H4 (cell line): ENCODE measurements around the gene CADM2. TPM values are rescaled to one million over a fixed set of nuclear protein-coding genes. Genes with fewer than 3 reads are reported as not detected.
"Not testable (repeated sequence)": the region's sequence is repeated elsewhere in the genome, so short reads cannot be mapped to it uniquely, and the experiment has no call there.

Experiments used
- DNase-seq: peaks from one replicate; pipeline ENCODE4 v3.0.0-alpha.2; 2015; ENCODE audit warnings: low spot score
- total RNA-seq: library from RNA; depleted of rRNA; stranded (reverse); fragments of >200 nt; shearing (Covaris generic); gene quantifications from 2 replicates; pipeline ENCODE4 v1.2.3, GENCODE V29; 2014

CADM2 gene
- total RNA-seq, 1 experiment from 2014 or later, result not detected

DNA sequence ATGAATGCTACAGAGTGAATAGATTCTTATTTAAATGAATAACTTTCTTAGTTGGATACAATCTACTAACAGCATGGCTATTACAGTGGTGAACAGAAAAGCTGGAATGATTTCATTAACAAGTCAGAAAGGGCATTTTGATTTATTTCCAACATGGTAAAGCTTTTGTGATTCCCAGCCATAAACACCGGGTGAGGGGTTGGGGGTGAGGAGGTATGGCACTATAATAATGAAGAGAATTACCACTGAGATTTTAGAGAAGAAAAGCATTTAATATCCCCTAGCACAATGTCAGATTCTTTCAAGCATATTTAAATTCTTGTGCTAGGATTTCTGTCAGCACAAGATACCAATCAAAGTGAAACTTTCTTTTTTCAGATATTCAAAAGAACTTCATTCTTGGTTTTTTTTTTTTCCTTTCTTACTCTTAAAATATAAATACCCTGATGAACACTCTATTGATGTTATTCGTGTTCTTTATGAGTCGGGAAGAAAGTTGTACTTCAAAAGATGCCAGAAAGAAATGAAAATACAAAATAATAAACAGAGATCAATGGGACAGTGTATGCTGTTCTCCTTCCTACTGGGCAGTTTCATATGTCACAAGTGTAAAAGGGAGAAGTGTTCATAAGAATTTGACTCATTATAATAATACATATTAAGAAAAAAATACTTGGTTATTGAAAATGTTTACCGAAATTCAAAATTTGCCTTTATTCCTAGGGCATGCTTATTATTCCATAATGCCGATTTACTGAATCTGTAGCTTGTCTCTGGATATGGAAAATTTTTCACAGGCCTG is 522.8 kb downstream of the CADM2 start:
- no peak for DNase-seq

DNA sequence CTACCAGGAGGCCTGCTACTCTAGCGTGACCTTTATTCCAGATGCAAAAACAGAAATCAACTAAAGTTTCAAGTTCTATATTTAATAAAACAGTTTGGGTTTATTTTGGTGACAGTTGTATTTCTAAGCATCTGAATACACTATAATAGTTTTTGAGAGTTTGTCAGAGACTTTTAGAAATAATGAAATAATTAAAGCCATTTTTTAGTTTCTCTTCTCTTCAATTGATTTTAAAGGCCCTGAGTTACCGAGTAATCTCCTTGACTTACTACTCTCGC is 523.4 kb downstream of the CADM2 start:
- DNase-seq, result no peak

DNA sequence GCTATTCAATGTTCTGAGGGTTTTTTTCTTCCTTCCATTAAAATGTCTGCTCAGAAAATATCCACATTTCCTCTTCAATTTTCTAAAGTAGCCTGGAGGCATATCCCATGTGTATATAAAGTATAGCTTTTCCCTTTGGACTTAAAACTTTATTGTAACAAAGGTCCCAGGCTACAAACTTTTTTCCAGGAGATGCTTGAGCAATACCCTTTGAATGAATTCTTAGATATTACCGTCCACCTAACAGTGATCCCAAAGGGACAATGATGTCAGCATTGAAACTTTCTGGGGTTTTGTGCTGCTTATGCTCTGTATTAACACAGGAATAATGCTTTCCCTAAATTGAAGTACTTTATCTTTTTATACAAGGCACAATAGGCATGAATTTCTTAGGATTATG is 525.2 kb downstream of the CADM2 start:
- DNase-seq, result no peak

DNA sequence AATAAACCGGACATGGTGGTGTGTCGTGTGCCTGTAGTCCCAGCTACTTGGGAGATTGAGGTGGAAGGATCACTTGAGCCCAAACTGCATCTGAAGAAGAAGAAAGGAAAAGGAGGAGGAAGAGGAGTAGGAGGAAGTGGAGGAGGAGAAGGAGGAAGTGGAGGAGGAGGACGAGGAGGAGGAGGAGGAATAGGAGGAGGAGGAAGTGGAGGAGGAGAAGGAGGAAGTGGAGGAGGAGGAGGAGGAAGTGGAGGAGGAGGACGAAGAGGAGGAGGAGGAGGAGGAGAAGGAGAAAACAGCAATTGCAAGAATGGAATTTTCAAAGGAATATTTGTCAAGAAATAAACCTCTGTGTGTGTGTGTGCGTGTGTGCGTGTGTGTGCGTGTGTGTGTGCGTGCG is 528.6 kb downstream of the CADM2 start:
- DNase-seq, result no peak

DNA sequence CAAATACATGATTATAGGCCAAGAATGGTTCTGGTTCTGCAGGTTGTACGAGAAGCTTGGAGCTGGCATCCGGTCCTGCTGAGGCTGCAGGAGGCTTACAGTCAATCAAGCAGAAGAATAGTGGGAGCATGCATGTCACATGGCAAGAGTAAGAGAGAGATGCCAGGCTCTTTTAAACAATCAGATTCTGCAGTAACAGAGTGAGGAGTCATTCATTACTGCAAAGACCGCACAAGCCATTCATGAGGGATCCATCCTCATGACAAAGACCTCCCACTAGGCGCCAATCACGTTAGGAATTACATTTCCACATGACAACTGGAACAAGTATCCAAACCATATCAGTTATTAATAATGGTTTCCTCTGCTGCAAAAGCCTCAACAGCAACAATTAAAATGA is 536.8 kb downstream of the CADM2 start:
- no peak for DNase-seq

DNA sequence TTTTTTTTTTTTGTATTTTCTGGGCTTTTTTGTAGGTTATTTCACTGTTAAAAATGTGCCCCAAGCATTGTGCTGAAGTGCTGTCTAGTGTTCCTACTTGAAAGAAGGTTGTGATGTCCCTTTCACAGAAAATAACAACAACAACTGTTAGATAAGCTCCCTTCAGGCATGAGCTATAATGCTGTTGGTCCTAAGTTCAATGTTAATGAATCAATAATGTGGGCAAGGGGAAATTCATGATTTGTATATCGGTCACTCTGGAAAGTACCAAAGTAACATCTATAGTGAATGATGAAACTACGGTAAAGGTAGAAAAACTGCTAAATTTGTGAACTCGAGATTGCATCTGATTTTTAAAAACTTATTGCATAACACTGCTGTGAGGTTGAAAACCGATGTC is 539.4 kb downstream of the CADM2 start:
- DNase-seq, result no peak

DNA sequence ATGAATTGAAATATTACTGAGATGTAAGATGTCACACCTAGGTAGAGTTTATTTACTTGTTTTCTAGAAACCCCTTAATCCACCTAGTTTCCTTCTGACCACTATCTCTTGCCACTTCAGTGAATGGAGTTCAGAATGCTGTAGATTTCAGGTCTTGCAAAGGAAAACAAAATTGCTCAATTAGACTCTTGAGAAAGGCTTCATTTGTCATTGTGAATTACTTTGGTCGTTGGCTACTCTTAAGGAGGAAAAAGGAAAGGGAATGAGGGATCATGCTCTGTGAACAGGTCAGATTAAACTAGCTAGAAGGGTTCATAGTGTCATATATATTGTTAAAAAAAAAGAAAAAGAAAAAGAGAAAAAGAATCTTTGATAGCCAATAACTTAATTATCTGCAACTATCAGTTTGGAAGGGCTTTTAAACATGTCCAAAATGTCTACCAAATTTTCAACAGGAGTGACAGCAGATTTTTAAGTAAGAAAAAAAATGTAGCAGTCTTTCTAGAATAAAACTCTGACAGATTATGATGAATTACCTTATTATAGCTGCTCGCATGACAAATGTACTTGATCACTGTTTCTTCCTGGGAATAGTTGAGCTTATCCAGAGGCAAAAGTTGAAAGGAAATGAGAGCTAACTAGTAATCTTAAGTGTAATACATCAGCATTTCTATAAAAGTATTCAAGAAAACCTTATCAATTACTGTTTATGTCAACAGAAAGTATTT is 543.5 kb downstream of the CADM2 start:
- no peak for DNase-seq

DNA sequence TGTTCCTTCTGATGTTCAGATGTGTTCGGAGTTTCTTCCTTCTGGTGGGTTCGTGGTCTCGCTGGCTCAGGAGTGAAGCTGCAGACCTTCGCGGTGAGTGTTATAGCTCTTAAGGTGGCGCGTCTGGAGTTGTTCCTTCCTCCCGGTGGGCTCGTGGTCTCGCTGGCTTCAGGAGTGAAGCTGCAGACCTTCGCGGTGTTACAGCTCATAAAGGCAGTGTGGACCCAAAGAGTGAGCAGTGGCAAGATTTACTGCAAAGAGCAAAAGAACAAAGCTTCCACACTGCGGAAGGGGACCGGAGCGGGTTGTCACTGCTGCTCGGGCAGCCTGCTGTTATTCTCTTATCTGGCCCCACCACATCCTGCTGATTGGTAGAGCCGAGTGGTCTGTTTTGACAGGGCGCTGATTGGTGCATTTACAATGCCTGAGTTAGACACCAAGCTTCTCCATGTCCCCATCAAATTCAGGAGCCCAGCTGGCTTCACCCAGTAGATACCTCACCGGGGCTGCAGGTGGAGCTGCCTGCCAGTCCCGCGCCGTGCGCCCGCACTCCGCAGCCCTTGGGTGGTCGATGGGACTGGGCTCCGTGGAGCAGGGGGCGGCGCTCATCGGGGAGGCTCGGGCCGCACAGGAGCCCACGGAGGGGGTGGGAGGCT is 545.5 kb downstream of the CADM2 start:
- DNase-seq, result not testable (repeated sequence)

DNA sequence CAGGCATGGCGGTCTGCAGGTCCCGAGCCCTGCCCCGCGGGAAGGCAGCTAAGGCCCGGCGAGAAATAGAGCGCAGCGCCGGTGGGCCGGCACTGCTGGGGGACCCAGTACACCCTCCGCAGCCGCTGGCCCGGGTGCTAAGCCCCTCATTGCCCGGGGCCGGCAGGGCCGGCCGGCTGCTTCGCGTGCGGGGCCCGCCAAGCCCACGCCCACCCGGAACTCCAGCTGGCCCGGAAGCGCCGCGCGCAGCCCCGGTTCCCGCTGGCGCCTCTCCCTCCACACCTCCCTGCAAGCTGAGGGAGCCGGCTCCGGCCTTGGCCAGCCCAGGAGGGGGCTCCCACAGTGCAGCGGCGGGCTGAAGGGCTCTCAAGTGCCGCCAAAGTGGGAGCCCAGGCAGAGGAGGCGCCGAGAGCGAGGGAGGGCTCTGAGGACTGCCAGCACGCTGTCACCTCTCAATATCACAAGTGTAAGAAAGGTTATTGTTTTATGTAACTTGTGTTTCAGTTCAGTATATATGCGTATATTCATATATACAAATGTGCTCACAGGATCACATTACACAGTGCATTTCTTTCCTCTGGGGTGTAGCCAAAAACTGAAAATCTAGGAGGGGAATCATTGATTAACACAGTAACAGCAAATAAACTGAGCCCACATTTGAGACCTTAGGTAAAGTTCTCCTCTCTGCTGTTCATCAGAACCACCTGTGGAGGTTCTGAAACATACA is 546.2 kb downstream of the CADM2 start:
- not testable (repeated sequence) for DNase-seq

DNA sequence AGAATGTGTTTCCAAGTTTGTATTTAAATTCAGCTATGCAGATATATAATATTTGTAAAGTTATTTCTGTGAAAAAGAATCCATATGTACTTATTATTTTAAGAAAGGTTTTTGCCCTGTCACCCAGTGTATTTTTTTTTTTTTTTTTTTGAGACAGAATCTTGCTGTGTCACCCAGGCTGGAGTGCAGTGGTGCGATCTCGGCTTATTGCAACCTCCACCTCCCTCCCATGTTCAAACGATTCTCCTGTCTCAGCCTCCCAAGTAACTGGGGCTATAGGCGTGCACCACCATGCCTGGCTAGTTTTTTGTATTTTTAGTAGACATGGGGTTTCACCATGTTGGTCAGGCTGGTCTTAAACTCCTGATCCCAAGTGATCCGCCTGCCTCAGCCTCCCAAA is 548.3 kb downstream of the CADM2 start:
- not testable (repeated sequence) for DNase-seq

DNA sequence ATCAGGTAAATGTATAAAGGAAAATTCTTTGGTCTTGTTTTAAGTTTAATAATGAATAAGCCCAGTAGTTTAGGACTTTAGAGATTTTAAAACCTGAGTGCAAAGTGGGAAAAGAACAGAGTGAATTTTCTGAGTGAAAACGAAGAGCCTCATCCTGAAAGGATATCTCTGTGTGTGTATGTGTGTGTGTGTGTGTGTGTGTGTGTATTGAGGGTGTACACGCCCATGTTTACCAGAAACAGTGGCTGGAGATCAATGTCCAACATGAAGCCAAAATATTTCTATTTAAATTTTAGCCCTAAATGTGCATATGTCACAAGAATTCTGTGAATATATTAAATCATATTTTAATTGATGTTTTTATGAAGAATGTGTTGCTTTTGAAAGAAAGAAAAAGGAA is 549.9 kb downstream of the CADM2 start:
- no peak for DNase-seq

DNA sequence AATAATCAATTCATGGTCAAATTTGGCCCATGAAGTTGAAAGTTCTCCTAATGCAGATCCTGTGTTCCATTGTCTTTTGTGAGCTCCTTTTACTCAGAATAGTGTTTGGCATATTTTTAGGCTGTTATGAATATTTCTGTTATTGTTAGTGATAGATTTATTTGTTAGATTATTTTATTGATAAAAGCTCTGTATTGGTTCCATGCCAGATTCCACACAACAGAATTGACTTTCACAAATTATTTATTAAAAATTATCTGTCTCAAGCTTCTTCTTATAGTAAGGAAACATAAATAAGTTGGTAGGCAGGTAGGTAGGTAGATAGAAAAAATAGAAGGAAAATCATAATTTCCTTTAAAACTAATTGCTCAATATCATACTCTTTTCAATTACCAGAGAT is 557.4 kb downstream of the CADM2 start:
- DNase-seq, result no peak

DNA sequence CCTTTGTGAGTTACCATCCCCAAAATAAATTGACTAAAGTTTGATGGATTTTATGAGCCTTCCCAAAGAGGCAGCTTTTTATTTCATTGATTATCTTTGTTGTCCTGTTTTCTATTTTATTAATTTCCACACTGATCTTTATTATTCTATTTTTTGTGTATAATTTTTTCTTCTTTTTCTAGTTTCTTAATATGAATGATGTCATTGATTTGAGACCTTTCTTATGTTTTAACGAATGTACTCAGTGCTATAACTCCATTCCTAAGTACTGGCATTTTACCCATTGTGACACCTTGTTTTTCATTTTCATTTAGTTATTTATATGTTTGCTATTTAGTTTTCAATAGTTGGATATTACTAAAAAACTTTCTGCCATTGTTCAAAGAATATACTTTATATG is 565.3 kb downstream of the CADM2 start:
- DNase-seq, result no peak

DNA sequence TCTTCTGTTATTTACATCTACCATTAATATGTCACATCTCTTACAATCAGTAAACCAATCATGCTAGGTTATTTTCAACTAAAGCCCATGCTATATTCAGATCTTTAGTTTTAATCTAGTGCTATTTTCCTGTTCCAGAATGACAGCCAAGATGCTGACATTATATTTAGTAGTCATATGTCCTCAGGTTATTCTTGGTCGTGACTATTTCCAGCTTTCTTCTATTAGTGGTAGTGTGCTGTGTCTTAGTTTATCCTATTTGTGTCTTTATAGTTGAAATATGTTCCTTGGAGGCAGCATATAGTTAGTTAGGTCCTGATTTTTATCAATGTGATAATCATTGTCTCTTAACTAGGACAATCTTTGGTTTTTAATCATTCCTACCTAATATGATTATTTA is 566.5 kb downstream of the CADM2 start:
- no peak for DNase-seq

DNA sequence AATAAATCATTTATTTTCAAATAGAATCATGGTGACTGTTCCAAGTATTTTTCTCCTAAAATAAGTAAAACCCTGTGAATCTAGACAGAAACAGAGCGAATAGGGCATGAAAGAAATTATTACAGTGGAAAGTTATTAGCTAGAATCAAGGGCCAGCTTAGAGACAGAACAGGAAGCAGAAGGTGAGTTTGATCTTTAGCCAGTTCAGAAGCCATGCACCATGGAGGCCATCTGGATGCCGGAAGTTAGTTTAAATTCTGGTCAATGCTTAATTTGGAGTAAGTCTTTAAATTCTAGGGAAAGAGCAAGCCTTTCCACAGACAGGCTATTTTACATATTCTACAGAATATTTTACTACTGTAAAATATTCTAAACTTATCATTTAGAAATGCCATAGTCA is 574.8 kb downstream of the CADM2 start:
- no peak for DNase-seq

DNA sequence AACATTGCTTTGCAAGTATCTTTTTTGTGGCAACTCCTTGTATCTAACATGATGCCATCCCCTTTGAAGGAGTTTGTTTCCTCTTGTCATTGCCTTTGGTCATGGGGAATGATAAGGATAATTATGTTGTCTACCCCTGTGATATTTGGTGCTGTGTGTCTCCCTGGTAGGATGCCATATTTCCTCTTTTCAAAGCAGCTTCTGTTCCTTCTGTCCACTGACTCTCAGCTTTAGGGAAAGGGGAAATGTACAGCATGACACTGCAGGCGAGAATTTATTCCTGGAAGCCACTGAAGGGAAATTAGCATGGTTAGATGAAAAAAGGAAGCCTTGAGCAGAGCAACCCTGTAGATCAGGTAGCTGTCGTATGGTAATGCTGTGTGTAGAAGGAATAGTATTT is 576.7 kb downstream of the CADM2 start:
- DNase-seq, result no peak

DNA sequence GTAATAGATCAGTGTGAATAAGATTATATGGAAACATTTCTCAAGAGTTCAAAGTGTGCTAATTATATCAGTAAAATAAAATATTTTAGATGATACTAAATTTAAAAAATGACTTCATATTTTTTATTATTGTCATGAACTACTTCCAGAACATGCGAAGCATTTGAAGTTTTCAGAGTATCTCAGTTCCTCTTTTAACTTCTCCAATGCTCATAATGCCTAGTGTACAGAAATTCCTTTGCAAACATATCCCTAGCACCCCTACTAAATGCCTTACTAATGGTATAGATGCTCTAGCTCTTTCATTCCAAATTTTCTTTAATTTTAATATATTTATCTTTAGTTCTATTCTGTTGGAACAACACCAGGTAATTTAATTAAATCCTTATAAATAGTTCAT is 580.4 kb downstream of the CADM2 start:
- no peak for DNase-seq

DNA sequence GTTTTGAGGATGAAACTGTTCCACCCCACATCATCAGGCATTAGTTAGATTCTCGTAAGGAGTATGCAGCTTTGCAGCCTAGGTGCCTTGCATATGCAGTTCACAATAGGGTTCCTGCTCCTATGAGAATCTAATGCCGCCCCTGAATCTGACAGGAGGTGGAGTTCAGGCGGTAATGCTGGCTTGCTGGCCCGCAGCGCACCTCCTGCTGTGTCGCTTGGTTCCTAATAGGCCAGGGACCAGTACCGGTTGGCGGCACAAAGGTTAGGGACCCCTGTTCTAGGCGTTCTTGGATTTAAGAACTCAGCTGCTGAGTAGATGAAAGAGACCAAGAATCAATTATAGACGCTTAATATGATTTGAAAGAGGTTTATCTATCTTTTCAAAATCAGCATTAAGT is 595.4 kb downstream of the CADM2 start:
- no peak for DNase-seq

DNA sequence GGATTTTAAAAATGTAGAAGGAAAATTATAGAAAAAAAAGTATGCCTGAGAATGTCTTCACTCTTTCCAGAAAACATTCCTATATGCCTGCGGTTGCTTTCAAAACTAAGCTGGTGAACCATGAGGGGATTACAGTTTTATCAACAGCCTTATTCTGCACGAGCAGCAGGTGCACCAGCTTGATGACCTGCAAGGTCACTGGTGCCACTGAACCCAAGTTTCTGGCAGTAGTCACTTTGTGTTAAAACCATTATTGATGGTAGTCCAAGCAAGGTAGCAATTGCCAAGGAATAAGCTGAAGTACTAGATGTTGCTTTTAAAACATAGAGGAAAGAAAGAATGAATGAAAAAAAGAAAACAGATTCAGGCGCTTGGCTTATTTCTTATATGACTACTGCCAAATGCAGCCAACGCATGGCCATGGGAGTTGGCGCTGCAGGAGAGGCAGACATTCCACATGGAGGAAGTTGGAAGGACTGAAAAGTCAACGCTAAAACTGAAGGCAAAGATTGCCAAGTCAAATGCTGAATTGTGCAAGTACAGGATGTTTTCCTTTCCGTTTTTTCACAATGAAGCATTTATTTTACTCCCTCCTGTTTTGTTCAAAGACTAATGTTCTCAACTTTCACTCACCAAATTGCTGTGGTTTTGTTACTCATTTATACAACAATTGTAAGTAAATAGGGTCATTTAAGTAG is 601.4 kb downstream of the CADM2 start:
- no peak for DNase-seq

DNA sequence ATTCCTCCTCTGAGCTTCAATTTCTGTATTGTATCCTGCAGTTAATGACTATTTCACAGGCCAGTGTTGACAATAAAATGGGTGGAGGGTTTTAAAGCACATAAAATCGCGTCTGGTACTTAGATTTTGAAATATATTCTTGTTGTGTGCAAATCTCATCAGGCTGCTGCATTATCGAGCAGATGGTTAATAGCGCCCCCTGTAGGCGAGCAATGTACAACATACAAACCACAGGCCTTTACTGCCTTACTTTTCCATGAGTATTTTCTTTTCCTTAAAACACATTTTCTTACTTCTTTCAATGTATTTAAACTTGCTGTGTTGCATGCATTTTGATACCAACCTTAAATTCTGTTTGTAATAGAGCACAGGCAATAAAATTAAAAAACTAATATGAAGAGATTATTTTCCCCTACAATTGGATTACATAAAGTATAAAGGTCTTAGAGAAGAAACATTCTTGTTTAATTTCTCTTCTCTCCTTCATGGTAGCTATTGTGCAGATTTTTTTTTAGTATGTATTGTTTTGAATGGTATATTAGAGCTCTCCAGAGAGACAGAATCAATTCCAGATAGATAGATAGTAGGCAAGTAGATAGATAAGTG is 608.4 kb downstream of the CADM2 start:
- peak; percentile 14 for DNase-seq

DNA sequence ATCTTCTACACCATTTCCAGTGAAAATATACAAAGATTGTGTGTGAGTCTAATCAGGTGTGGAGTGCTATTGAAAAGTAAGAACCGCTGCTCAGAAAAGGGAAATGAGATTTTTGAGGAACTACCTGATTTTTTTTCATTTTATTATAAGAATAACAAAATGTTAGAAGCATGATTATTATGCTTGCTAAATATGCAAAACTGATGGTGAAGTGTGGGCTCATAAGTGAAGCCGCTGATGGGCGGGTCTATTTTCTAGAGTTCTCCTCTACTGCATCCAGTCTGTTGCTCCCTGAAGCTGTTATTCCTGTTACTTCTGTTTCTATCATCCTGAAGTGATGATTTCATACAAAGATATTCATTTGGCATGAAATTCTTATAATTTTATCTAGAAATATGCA is 612.0 kb downstream of the CADM2 start:
- DNase-seq, result no peak
